ENCODE results near the gene EIPR1. TPM values are rescaled to one million over a fixed set of nuclear protein-coding genes. Genes with fewer than 3 reads are reported as not detected.

EIPR1 gene
- polyA plus RNA-seq, 1 experiment, result 49.2 TPM

DNA sequence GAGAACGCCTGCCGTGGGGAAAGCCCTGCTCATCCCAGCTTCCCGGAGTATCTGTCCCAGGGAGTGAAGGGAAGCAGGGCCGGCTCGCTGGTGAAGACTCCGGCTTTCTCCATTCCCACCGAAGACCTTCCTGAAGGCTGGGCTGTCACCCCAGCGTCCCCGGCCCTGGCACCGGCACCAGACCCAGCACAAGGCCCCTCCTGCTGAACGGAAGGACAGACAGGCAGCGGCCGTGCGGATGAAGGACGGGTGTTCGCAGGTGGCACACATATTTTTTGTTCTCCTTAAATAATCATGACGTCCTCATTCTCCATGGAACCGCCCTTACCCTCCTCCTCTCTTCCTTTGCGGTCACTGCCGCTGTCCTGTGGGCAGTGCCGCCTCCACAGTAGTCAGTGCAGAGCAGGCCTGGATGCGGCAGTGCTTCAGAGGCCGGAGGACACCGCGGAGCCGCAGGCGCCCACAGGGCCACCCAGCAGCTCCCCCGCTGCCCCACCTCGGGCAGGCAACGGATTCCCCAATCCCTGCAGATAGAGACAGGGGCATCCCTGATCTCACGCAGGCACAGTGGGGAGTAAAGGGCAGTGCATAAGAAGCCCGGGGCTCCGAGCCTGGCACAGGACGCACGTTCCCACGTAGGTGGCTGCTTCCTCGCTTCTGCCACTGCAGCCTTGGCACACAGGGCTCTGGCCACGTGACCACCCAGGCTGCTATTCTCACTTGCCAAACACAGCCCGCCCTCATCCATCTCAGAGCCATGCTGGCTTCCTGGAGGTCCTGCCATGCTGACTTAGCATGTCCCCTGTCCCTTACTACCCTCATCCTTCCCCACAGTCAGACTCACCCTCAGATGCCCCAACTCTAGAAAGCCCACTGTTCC, 229.7 kb downstream of the EIPR1 start:
- CTCF ChIA-PET, result no interaction called here
- Histone ChIP-seq H3K4me3 (ENCODE audit: low read depth, low read length) (no peak overlapping the region), H3K27me3 (ENCODE audit: control insufficient read depth, insufficient read depth, low read length) (no peaks in the 10 kb centered on the region), H3K36me3 (ENCODE audit: control insufficient read depth, insufficient read depth, low read length) (no peaks in the 10 kb centered on the region)
- POLR2A ChIA-PET, result no interaction called here
- TF ChIP-seq, protein P1, sequence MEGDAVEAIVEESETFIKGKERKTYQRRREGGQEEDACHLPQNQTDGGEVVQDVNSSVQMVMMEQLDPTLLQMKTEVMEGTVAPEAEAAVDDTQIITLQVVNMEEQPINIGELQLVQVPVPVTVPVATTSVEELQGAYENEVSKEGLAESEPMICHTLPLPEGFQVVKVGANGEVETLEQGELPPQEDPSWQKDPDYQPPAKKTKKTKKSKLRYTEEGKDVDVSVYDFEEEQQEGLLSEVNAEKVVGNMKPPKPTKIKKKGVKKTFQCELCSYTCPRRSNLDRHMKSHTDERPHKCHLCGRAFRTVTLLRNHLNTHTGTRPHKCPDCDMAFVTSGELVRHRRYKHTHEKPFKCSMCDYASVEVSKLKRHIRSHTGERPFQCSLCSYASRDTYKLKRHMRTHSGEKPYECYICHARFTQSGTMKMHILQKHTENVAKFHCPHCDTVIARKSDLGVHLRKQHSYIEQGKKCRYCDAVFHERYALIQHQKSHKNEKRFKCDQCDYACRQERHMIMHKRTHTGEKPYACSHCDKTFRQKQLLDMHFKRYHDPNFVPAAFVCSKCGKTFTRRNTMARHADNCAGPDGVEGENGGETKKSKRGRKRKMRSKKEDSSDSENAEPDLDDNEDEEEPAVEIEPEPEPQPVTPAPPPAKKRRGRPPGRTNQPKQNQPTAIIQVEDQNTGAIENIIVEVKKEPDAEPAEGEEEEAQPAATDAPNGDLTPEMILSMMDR (IDR thresholded peaks at IDR 0.05; ENCODE audit: insufficient read depth, low read depth, low read length), result no peak
- DNase-seq (ENCODE audit: low read depth), result no peak

DNA sequence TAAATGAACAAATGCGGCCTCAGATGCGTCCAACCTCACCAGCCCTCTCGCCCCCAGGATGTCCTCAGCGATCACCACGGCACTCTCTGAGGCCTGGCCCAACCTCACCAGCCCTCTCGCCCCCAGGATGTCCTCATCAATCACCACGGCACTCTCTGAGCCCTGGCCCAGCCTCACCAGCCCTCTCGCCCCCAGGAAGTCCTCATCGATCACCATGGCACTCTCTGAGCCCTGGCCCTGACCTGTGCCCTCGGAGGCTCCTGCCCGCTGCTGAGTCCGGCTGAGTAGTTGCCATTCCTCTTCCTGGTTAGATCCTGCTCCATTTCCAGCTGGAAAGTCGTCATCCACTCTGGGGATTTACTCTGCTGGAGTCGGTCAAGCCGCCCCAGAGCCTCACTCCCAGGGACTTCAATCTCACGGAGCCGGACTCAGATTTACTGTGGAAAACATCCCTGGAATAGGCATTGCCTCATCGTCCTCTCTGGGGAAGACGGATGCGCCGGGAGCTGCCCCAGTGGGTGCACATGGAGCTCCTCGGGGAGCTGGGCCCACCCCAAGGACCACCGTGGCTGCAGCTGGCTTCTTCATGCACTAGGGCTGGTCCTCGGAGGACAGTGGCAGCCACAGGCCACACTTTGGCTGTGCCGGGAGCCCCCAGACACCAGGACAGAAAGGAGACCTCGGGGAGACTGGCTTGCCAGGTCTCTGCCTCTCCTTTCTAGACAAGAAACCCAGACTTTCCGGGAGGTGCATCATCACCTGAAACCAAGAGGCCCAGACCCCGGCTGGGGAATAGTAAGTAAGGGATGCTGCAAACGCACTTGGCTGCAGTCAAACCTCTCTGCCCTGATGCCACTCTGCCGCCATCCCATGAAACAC, 230.6 kb downstream of the EIPR1 start:
- Histone ChIP-seq H3K36me3 (ENCODE audit: control insufficient read depth, insufficient read depth, low read length) (no peaks in the 10 kb centered on the region), H3K4me3 (ENCODE audit: low read depth, low read length) (no peak overlapping the region), H3K27me3 (ENCODE audit: control insufficient read depth, insufficient read depth, low read length) (no peaks in the 10 kb centered on the region)
- ChIA-PET POLR2A (no interaction called here), CTCF (no interaction called here)
- TF ChIP-seq, protein P1 (IDR thresholded peaks at IDR 0.05; ENCODE audit: insufficient read depth, low read depth, low read length), result no peak
- no peak for DNase-seq (ENCODE audit: low read depth)

GRCh38 chr2:3146175-3146574, 231.4 kb downstream of the EIPR1 start:
- ChIA-PET POLR2A (no interaction called here), CTCF (interaction anchor here (0.6 kb wide), 1 partner anchor 1616 kb away, joined by 3 read pairs; no protein-coding TSS in a partner anchor)
- TF ChIP-seq, protein P1 (IDR thresholded peaks at IDR 0.05; ENCODE audit: insufficient read depth, low read depth, low read length), result no peak
- no peaks in the 10 kb centered on the region for H3K36me3 ChIP-seq (ENCODE audit: control insufficient read depth, insufficient read depth, low read length)
- H3K27me3 ChIP-seq (ENCODE audit: control insufficient read depth, insufficient read depth, low read length), result no peaks in the 10 kb centered on the region
- no peak overlapping the region for H3K4me3 ChIP-seq (ENCODE audit: low read depth, low read length)
- no peak for DNase-seq (ENCODE audit: low read depth)

- Histone ChIP-seq H3K4me3 (ENCODE audit: low read depth, low read length) (no peak overlapping the region), H3K27me3 (ENCODE audit: control insufficient read depth, insufficient read depth, low read length) (no peaks in the 10 kb centered on the region), H3K36me3 (ENCODE audit: control insufficient read depth, insufficient read depth, low read length) (no peaks in the 10 kb centered on the region)
- TF ChIP-seq, protein P1 (IDR thresholded peaks at IDR 0.05; ENCODE audit: insufficient read depth, low read depth, low read length), result no peak
- ChIA-PET POLR2A (no interaction called here), CTCF (interaction anchor here (0.6 kb wide), 1 partner anchor 1617 kb away, joined by 3 read pairs; no protein-coding TSS in a partner anchor)
- no peak for DNase-seq (ENCODE audit: low read depth)
Measured at GRCh38 chr2:3145471-3146021, 232.1 kb downstream of the EIPR1 start.

- Histone ChIP-seq H3K36me3 (ENCODE audit: control insufficient read depth, insufficient read depth, low read length) (no peaks in the 10 kb centered on the region), H3K27me3 (ENCODE audit: control insufficient read depth, insufficient read depth, low read length) (no peaks in the 10 kb centered on the region), H3K4me3 (ENCODE audit: low read depth, low read length) (no peak overlapping the region)
- POLR2A ChIA-PET, result no interaction called here
- no peak for DNase-seq (ENCODE audit: low read depth)
- CTCF ChIA-PET, result no interaction called here
- TF ChIP-seq, protein P1 (IDR thresholded peaks at IDR 0.05; ENCODE audit: insufficient read depth, low read depth, low read length), result no peak
Measured at GRCh38 chr2:3144856-3145255, 232.8 kb downstream of the EIPR1 start.
